HCT116 (cell line): ENCODE measurements around the gene AOPEP.

Source experiments
- CBX3 ChIP-seq: IDR thresholded peaks from 2 replicates; pipeline ENCODE4 v1.6.1; 2012; ENCODE audit warnings: low read depth
- CEBPB ChIP-seq: IDR thresholded peaks from 2 replicates; pipeline ENCODE4 v1.6.1; 2012; ENCODE audit warnings: low read depth
- ELF1 ChIP-seq: IDR thresholded peaks from 2 replicates; pipeline ENCODE4 v1.6.1; 2012; ENCODE audit warnings: low read depth, borderline replicate concordance
- EZH2 ChIP-seq: fragments of 200-600 bp; sonication (generic); IDR thresholded peaks from 2 replicates; pipeline ENCODE4 v1.6.1; 2017; ENCODE audit warnings: antibody characterized with exemption, mixed run types
- POLR2A ChIP-seq: IDR thresholded peaks from 2 replicates; pipeline ENCODE4 v1.7.0; 2011; ENCODE audit warnings: borderline replicate concordance; ENCODE audit not compliant: insufficient read depth, insufficient read length; ENCODE audit errors: extremely low read depth
- POLR2AphosphoS5 ChIP-seq: IDR thresholded peaks from 2 replicates; pipeline ENCODE4 v1.6.1; 2011; ENCODE audit warnings: mild to moderate bottlenecking, low read depth, low read length, moderate library complexity
- RAD21 ChIP-seq: IDR thresholded peaks from 2 replicates; pipeline ENCODE4 v1.6.1; 2012; ENCODE audit warnings: low read depth, mild to moderate bottlenecking
- SP1 ChIP-seq: IDR thresholded peaks from 2 replicates; pipeline ENCODE4 v1.6.1; 2012; ENCODE audit warnings: low read depth
- SRF ChIP-seq: IDR thresholded peaks from 2 replicates; pipeline ENCODE4 v1.6.1; 2012; ENCODE audit warnings: low read depth
- ZBTB33 ChIP-seq: IDR thresholded peaks from 2 replicates; pipeline ENCODE4 v1.6.1; 2011; ENCODE audit warnings: mild to moderate bottlenecking, low read length, moderate library complexity; ENCODE audit not compliant: insufficient replicate concordance; ENCODE audit errors: extremely low read depth
- ZFX ChIP-seq: fragments of 450-650 bp; IDR thresholded peaks from 2 replicates; pipeline ENCODE4 v1.6.1; 2017
- TF ChIP-seq, protein P1 (sequence below), 3 experiments: fragments of 200-600 bp in 1 of 3; sonication (generic) in 1 of 3; IDR thresholded peaks in 2 of 3; conservative IDR thresholded peaks in 1 of 3; 2 replicates each; pipeline ENCODE4 v1.5.1; 2012 to 2017; ENCODE audit warnings: low read depth in 2 of 3, low read length in 2 of 3, antibody characterized with exemption in 1 of 3, borderline replicate concordance in 1 of 3, control low read depth in 1 of 3, mild to moderate bottlenecking in 1 of 3, mixed read lengths in 1 of 3, mixed run types in 1 of 3, moderate library complexity in 1 of 3; ENCODE audit not compliant: insufficient read depth in 1 of 3
- TF ChIP-seq, protein P2 (sequence below): IDR thresholded peaks from 2 replicates; pipeline ENCODE4 v1.6.1; 2012; ENCODE audit warnings: low read depth

DNA sequence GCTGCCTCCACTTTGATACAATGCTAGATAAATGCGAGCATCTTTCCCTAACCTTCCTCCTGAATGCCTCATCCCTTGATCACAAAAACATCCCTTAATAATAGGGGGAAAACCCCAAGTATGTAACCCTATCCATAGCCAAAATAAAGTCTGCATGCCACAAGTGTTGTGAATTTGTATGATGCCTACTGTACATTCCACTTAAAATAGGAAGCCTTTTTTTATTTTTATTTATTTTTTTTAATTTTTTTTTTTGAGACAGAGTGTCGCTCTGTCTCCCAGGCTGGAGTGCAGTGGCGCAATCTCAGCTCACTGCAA lies 207.0 kb downstream of the AOPEP start:
- TF ChIP-seq, protein P1, sequence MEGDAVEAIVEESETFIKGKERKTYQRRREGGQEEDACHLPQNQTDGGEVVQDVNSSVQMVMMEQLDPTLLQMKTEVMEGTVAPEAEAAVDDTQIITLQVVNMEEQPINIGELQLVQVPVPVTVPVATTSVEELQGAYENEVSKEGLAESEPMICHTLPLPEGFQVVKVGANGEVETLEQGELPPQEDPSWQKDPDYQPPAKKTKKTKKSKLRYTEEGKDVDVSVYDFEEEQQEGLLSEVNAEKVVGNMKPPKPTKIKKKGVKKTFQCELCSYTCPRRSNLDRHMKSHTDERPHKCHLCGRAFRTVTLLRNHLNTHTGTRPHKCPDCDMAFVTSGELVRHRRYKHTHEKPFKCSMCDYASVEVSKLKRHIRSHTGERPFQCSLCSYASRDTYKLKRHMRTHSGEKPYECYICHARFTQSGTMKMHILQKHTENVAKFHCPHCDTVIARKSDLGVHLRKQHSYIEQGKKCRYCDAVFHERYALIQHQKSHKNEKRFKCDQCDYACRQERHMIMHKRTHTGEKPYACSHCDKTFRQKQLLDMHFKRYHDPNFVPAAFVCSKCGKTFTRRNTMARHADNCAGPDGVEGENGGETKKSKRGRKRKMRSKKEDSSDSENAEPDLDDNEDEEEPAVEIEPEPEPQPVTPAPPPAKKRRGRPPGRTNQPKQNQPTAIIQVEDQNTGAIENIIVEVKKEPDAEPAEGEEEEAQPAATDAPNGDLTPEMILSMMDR (IDR thresholded peaks at IDR 0.05 in 2 of 3, conservative IDR thresholded peaks at IDR 0.05 in 1 of 3; ENCODE audit: borderline replicate concordance in 1 of 3, insufficient read depth in 1 of 3, low read depth in 2 of 3, low read length in 2 of 3) = no peak
- TF ChIP-seq EZH2 (no peak), CBX3 (no peak), RAD21 (no peak), POLR2AphosphoS5 (no peak), SRF (no peak), POLR2A (no peak), SP1 (no peak), ZBTB33 (no peak), CEBPB (no peak), ELF1 (no peak), ZFX (no peak)
- TF ChIP-seq, protein P2, sequence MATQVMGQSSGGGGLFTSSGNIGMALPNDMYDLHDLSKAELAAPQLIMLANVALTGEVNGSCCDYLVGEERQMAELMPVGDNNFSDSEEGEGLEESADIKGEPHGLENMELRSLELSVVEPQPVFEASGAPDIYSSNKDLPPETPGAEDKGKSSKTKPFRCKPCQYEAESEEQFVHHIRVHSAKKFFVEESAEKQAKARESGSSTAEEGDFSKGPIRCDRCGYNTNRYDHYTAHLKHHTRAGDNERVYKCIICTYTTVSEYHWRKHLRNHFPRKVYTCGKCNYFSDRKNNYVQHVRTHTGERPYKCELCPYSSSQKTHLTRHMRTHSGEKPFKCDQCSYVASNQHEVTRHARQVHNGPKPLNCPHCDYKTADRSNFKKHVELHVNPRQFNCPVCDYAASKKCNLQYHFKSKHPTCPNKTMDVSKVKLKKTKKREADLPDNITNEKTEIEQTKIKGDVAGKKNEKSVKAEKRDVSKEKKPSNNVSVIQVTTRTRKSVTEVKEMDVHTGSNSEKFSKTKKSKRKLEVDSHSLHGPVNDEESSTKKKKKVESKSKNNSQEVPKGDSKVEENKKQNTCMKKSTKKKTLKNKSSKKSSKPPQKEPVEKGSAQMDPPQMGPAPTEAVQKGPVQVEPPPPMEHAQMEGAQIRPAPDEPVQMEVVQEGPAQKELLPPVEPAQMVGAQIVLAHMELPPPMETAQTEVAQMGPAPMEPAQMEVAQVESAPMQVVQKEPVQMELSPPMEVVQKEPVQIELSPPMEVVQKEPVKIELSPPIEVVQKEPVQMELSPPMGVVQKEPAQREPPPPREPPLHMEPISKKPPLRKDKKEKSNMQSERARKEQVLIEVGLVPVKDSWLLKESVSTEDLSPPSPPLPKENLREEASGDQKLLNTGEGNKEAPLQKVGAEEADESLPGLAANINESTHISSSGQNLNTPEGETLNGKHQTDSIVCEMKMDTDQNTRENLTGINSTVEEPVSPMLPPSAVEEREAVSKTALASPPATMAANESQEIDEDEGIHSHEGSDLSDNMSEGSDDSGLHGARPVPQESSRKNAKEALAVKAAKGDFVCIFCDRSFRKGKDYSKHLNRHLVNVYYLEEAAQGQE = no peak
